GM12872 (cell line): ENCODE results near the gene ATG10.

Experiments
- TF ChIP-seq, protein P1 (sequence below): IDR thresholded peaks from 3 replicates; pipeline ENCODE4 v1.5.1; 2011; ENCODE audit warnings: low read depth, mild to moderate bottlenecking, low read length, moderate library complexity; ENCODE audit not compliant: insufficient read depth

The ATG10 gene

GRCh38 chr5:82074950-82075349 lies 103.1 kb downstream of the ATG10 start:
- TF ChIP-seq, protein P1, sequence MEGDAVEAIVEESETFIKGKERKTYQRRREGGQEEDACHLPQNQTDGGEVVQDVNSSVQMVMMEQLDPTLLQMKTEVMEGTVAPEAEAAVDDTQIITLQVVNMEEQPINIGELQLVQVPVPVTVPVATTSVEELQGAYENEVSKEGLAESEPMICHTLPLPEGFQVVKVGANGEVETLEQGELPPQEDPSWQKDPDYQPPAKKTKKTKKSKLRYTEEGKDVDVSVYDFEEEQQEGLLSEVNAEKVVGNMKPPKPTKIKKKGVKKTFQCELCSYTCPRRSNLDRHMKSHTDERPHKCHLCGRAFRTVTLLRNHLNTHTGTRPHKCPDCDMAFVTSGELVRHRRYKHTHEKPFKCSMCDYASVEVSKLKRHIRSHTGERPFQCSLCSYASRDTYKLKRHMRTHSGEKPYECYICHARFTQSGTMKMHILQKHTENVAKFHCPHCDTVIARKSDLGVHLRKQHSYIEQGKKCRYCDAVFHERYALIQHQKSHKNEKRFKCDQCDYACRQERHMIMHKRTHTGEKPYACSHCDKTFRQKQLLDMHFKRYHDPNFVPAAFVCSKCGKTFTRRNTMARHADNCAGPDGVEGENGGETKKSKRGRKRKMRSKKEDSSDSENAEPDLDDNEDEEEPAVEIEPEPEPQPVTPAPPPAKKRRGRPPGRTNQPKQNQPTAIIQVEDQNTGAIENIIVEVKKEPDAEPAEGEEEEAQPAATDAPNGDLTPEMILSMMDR: no peak

DNA sequence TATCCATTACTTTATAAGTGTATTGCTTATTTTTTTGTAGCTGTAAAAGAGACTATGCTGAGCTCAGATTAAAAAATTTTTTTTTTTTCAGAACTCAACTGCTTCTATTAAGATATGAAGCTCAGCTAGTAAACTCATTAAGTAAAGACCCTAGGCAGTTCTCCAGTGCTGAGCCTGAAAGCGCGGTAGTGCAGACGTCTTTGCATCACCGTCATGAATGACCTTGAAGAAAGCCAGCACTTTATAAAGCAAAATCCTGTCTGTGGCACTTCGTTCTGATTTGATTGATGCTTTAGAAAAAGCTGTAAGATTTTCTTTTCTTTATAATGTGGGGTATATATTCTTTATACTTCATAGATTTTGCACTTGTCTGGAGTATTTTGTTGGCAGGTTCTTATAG lies 105.7 kb downstream of the ATG10 start:
- TF ChIP-seq, protein P1: no peak

DNA sequence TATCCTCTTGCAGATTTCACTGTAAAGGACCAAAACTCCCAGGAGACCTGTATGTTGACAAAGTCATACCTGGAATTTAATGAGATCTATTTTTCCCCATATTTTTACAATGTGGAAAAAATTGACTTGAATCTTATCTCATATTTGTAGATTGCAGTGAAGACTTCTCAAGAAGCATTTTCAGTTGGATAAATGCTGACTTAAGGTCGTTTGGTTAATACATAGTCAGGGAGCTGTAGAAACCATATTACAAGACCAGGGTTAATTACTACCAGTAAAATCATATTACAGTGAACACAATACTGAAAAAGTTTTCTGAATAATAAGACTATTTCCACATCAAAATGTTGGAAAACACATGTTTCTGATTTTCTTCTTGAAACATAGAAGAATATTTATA lies 119.8 kb downstream of the ATG10 start:
- TF ChIP-seq, protein P1: no peak

GRCh38 chr5:82095536-82095935 lies 123.7 kb downstream of the ATG10 start:
- TF ChIP-seq, protein P1: no peak

DNA sequence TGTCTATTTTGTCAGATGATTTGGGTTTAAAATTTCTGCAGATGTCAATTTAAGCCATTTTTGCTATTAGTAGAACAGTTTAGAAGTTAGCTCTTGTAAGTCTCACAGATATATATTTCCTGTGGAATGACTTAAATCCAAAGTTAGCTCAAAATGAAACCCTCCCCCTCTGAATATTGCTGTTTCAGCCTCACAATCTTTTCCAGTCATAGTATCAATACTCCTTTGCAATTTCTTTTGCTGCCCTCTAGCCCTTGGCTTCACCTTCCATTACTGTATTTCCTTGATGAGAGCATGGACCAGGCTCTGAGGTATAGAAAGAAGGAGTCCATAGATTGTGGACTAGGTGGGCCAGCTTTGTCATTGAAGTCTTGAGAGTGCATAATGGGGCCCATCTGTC lies 124.4 kb downstream of the ATG10 start:
- TF ChIP-seq, protein P1: no peak

GRCh38 chr5:82100303-82101077 lies 128.7 kb downstream of the ATG10 start:
- TF ChIP-seq, protein P1: no peak

DNA sequence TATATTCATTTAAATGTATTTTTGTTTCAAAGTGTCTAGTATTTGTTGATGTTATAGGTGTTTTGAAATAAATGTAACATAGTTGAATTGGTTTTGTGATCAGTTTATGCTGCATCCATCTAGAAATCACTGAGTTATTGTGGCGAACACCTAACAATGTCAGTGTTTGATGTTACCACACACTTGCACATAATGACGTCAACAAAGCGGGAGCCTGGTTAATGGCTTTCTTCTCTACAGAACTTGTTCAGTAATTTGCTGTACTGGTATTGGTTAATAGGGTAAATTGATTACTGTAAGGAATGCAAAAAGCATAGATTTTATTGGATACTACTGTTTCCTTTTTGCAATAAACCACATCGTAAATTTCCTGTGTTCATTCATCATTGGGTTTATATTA lies 133.0 kb downstream of the ATG10 start:
- TF ChIP-seq, protein P1: no peak
